ENCODE measurements around the gene DAPK2. TPM values are rescaled to one million over a fixed set of nuclear protein-coding genes. Genes with fewer than 3 reads are reported as not detected.

DAPK2 gene
- total and polyA plus RNA-seq, 12 donors: 20.8 to 62.6 (median 38.5) TPM

DNA sequence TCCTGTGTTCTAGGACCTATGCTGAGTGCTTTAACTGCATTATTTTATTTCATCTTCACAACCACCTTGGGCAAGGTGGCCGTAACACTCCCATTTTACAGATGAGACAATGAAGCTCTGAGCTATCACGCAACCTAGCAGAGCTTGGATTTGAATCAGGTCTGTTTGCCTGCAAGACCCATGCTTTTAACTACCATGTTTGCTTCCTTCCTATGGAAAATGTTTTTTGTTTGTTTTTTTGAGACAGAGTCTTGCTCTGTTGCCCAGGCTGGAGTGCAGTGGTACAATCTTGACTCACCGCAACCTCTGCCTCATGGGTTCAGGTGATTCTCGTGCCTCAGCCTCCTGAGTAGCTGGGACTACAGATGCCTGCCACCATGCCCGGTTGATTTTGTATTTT is 187.8 kb downstream of the DAPK2 start:
- intact Hi-C loops (cut with DNase I): no loop called here
- WGBS, 2 donors: 91 to 92% methylated on average over 5 of the region's 5 CpGs
- DNase-seq (no peak), ATAC-seq (no peak)
- Histone ChIP-seq H3K4me1 (peaks cover 0 to 42% (median 33%) of the 10 kb centered on the region in 9 donors), H3K27ac (peak overlapping the region in 9 of 10 donors; percentile 36 to 80 (median 63)), H3K36me3 (no peaks in the 10 kb centered on the region), H3K27me3 (no peaks in the 10 kb centered on the region), H3K9me3 (no peaks in the 10 kb centered on the region), H3K4me3 (no peak overlapping the region)
- TF ChIP-seq, protein P1, sequence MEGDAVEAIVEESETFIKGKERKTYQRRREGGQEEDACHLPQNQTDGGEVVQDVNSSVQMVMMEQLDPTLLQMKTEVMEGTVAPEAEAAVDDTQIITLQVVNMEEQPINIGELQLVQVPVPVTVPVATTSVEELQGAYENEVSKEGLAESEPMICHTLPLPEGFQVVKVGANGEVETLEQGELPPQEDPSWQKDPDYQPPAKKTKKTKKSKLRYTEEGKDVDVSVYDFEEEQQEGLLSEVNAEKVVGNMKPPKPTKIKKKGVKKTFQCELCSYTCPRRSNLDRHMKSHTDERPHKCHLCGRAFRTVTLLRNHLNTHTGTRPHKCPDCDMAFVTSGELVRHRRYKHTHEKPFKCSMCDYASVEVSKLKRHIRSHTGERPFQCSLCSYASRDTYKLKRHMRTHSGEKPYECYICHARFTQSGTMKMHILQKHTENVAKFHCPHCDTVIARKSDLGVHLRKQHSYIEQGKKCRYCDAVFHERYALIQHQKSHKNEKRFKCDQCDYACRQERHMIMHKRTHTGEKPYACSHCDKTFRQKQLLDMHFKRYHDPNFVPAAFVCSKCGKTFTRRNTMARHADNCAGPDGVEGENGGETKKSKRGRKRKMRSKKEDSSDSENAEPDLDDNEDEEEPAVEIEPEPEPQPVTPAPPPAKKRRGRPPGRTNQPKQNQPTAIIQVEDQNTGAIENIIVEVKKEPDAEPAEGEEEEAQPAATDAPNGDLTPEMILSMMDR (IDR thresholded peaks at IDR 0.05): no peak

GRCh38 chr15:63857461-63857856 is 188.8 kb downstream of the DAPK2 start:
- H3K4me1 ChIP-seq: peaks cover 0 to 42% (median 33%) of the 10 kb centered on the region in 9 donors
- TF ChIP-seq, protein P1 (IDR thresholded peaks at IDR 0.05): no peak
- no peaks in the 10 kb centered on the region for H3K9me3 ChIP-seq
- intact Hi-C loops (cut with DNase I): no loop called here
- H3K27me3 ChIP-seq: no peaks in the 10 kb centered on the region
- DNase-seq (peak in 1 of 2 donors; percentile 20), ATAC-seq (peak in 7 of 8 donors; percentile 11 to 47 (median 26))
- peak overlapping the region in 9 of 10 donors; percentile 36 to 80 (median 63) for H3K27ac ChIP-seq
- H3K36me3 ChIP-seq: no peaks in the 10 kb centered on the region
- WGBS, 2 donors: 56 to 64% methylated on average over 3 of the region's 3 CpGs
- H3K4me3 ChIP-seq: no peak overlapping the region

Small RNA genes lying within 50 kb of the gene (microRNA-seq; reads per million reads assigned to microRNA genes)
- gene MIR422A: 0 reads per million in 2 donors

Other genes starting within 250 kb of the DAPK2 start
- gene HERC1, start 212.5 kb downstream of the DAPK2 start, total RNA-seq: 100 to 1,000 TPM in 4 of 10 donors, 10 to 100 TPM in 6; 58.5 to 118 (median 97.5) TPM
- 10 to 100 TPM; 27.7 to 33.8 TPM for gene HERC1, start 212.5 kb downstream of the DAPK2 start, polyA plus RNA-seq
- 10 to 100 TPM; 36.4 to 65.6 (median 52.3) TPM for gene CIAO2A, start 47.4 kb upstream of the DAPK2 start, total RNA-seq
- 100 to 1,000 TPM in 1 of 2 donors, 10 to 100 TPM in 1; 62.2 to 118 TPM for gene CIAO2A, start 47.4 kb upstream of the DAPK2 start, polyA plus RNA-seq
- gene SNX1, start 49.5 kb upstream of the DAPK2 start, total RNA-seq: 100 to 1,000 TPM in 3 of 10 donors, 10 to 100 TPM in 7; 80.8 to 110 (median 96.0) TPM
- gene SNX1, start 49.5 kb upstream of the DAPK2 start, polyA plus RNA-seq: 10 to 100 TPM; 44.9 to 47.9 TPM
- 10 to 100 TPM in 1 of 10 donors, 1 to 10 TPM in 6, under 1 TPM in 3; 0.66 to 10.0 (median 1.6) TPM for gene SNX22, start 105.2 kb upstream of the DAPK2 start, total RNA-seq
- 1 to 10 TPM; 1.4 to 9.3 TPM for gene SNX22, start 105.2 kb upstream of the DAPK2 start, polyA plus RNA-seq
- gene PPIB, start 116.5 kb upstream of the DAPK2 start, total RNA-seq: 100 to 1,000 TPM in 3 of 10 donors, 10 to 100 TPM in 7; 60.3 to 178 (median 83.7) TPM
- 100 to 1,000 TPM; 237 to 600 TPM for gene PPIB, start 116.5 kb upstream of the DAPK2 start, polyA plus RNA-seq